HL-60 (cell line): ENCODE results near the gene OR10A6.

Experiments used
- CTCF ChIP-seq: IDR thresholded peaks from one replicate; pipeline ENCODE4 v1.5.1; 2011; ENCODE audit warnings: low read length, control low read depth, inconsistent platforms; ENCODE audit not compliant: insufficient read depth
- POLR2AphosphoS5 ChIP-seq: IDR thresholded peaks from 2 replicates; pipeline ENCODE4 v1.6.1; 2012; ENCODE audit warnings: low read depth

DNA sequence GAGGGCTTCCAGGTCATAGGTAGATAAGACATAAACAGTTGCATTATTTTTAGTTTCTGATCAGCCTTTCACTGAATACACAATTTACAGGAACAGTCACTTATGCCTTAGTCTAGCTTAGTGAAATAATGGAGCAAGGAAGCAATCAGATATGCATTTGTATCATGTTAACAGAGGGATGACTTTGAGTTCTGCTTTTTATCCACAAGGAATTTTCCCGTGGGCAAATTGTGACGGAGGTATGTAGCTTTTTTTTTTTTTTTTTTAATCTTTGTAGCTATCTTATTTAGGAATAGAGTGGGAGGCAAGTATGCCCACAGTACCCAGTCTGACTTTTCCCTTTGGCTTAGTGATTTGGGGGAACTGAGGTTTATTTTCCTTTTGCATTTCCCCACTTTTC is 37.6 kb upstream of the OR10A6 start:
- TF ChIP-seq CTCF (no peak), POLR2AphosphoS5 (no peak)
